ENCODE data around the gene KIAA1217.

KIAA1217 gene

GRCh38 chr10:24501056-24501711 is 292.2 kb downstream of the KIAA1217 start:
- TF ChIP-seq CTCF (IDR thresholded peaks at IDR 0.05; ENCODE audit: low read depth, low read length, missing control alignments), result no peak
- H3K4me3 ChIP-seq (replicated peaks; ENCODE audit: low read depth, low read length), result no peak overlapping the region
- DNase-seq (ENCODE audit: extremely low read depth, low read depth), result no peak

- no peak for DNase-seq (ENCODE audit: extremely low read depth, low read depth)
- H3K4me3 ChIP-seq (replicated peaks; ENCODE audit: low read depth, low read length), result no peak overlapping the region
- no peak for TF ChIP-seq CTCF (IDR thresholded peaks at IDR 0.05; ENCODE audit: low read depth, low read length, missing control alignments)
Observed at GRCh38 chr10:24502006-24502405, 293.1 kb downstream of the KIAA1217 start.

- no peak for DNase-seq (ENCODE audit: extremely low read depth, low read depth)
- TF ChIP-seq CTCF (IDR thresholded peaks at IDR 0.05; ENCODE audit: low read depth, low read length, missing control alignments), result no peak
Observed at GRCh38 chr10:24502801-24503460, 294.0 kb downstream of the KIAA1217 start.

GRCh38 chr10:24503461-24504320 is 294.8 kb downstream of the KIAA1217 start:
- peak; percentile 62 for TF ChIP-seq CTCF (IDR thresholded peaks at IDR 0.05; ENCODE audit: low read depth, low read length, missing control alignments)
- H3K4me3 ChIP-seq (replicated peaks; ENCODE audit: low read depth, low read length), result no peak overlapping the region
- no peak for DNase-seq (ENCODE audit: extremely low read depth, low read depth)

More at GRCh38 chr10:24502801-24503460, 294.0 kb downstream of the KIAA1217 start:
- no peak overlapping the region for H3K4me3 ChIP-seq (replicated peaks; ENCODE audit: low read depth, low read length)

GRCh38 chr10:24505759-24506158 is 296.8 kb downstream of the KIAA1217 start:
- no peak overlapping the region for H3K4me3 ChIP-seq (replicated peaks; ENCODE audit: low read depth, low read length)
- TF ChIP-seq CTCF (IDR thresholded peaks at IDR 0.05; ENCODE audit: low read depth, low read length, missing control alignments), result no peak
- no peak for DNase-seq (ENCODE audit: extremely low read depth, low read depth)

GRCh38 chr10:24513155-24513554 is 304.2 kb downstream of the KIAA1217 start:
- no peak overlapping the region for H3K4me3 ChIP-seq (replicated peaks; ENCODE audit: low read depth, low read length)
- DNase-seq (ENCODE audit: extremely low read depth, low read depth), result peak; percentile 9

More at GRCh38 chr10:24513155-24513554, 304.2 kb downstream of the KIAA1217 start:
- peak; percentile 48 for TF ChIP-seq CTCF (IDR thresholded peaks at IDR 0.05; ENCODE audit: low read depth, low read length, missing control alignments)

Data from HFF-Myc (cell line).